AG04450 (cell line): Measurements from ENCODE around the gene TDRD15. TPM values are rescaled to one million over a fixed set of nuclear protein-coding genes. Genes with fewer than 3 reads are reported as not detected.
"Not testable (repeated sequence)": the region's sequence is repeated elsewhere in the genome, so short reads cannot be mapped to it uniquely, and the experiment has no call there.

ENCODE experiments used
- CTCF ChIA-PET: fragments of 300-600, 350-600 bp; formaldehyde crosslinking; extraction: SDS; loops from one replicate; lab custom pipeline; 2022; ENCODE audit warnings: antibody characterized with exemption, inconsistent platforms; lab: Charles Lee
- POLR2A ChIA-PET: fragments of 350-600 bp; formaldehyde crosslinking; extraction: SDS; loops from one replicate; lab custom pipeline; 2021; ENCODE audit warnings: antibody characterized with exemption, inconsistent platforms; lab: Yijun Ruan, JAX
- DNase-seq: peaks from one replicate; pipeline ENCODE4 v3.0.0-alpha.2; 2011; ENCODE audit warnings: low read depth, low spot score
- H3K27ac ChIP-seq: one replicate; pipeline ENCODE4 v1.5.1; 2012; ENCODE audit warnings: low read depth, low read length, control low read depth
- H3K27me3 ChIP-seq: one replicate; pipeline ENCODE4 v1.6.0; 2012; ENCODE audit warnings: low read length; ENCODE audit not compliant: control insufficient read depth, insufficient read depth
- H3K4me3 ChIP-seq: 2 replicates; pipeline ENCODE4 v1.5.1; 2011; ENCODE audit warnings: mild to moderate bottlenecking, low read depth, low read length, control low read depth
- H3K9me3 ChIP-seq: 2 replicates; pipeline ENCODE4 v1.5.1; 2012; ENCODE audit warnings: low read length; ENCODE audit not compliant: control insufficient read depth, insufficient read depth
- polyA plus RNA-seq: library from polyadenylated mRNA; depleted of rRNA; stranded (reverse); fragments of >200 nt; gene quantifications from 2 replicates; pipeline ENCODE4 v1.2.3, GENCODE V29; 2011
- TF ChIP-seq, protein P1 (sequence below): IDR thresholded peaks from 2 replicates; pipeline ENCODE4 v1.5.1; 2011; ENCODE audit warnings: low read depth, low read length, control low read depth, inconsistent platforms

TDRD15 gene
- polyA plus RNA-seq, 1 experiment, result not detected

GRCh38 chr2:21142149-21142548 lies 18.4 kb downstream of the TDRD15 start:
- TF ChIP-seq, protein P1, sequence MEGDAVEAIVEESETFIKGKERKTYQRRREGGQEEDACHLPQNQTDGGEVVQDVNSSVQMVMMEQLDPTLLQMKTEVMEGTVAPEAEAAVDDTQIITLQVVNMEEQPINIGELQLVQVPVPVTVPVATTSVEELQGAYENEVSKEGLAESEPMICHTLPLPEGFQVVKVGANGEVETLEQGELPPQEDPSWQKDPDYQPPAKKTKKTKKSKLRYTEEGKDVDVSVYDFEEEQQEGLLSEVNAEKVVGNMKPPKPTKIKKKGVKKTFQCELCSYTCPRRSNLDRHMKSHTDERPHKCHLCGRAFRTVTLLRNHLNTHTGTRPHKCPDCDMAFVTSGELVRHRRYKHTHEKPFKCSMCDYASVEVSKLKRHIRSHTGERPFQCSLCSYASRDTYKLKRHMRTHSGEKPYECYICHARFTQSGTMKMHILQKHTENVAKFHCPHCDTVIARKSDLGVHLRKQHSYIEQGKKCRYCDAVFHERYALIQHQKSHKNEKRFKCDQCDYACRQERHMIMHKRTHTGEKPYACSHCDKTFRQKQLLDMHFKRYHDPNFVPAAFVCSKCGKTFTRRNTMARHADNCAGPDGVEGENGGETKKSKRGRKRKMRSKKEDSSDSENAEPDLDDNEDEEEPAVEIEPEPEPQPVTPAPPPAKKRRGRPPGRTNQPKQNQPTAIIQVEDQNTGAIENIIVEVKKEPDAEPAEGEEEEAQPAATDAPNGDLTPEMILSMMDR, result no peak
- Histone ChIP-seq H3K27me3 (no peaks in the 10 kb centered on the region), H3K27ac (no peak overlapping the region), H3K9me3 (no peaks in the 10 kb centered on the region), H3K4me3 (no peak overlapping the region)
- ChIA-PET POLR2A (no interaction called here), CTCF (no interaction called here)
- no peak for DNase-seq

- CTCF ChIA-PET, result interaction anchor here (1.5 kb wide), 1 partner anchor 29 kb away, joined by 3 read pairs; no protein-coding TSS in a partner anchor
- Histone ChIP-seq H3K27me3 (no peaks in the 10 kb centered on the region), H3K4me3 (no peak overlapping the region), H3K27ac (no peak overlapping the region), H3K9me3 (no peaks in the 10 kb centered on the region)
- no peak for DNase-seq
- POLR2A ChIA-PET, result no interaction called here
- TF ChIP-seq, protein P1, result no peak
These were observed 22.9 kb downstream of the TDRD15 start for GRCh38 chr2:21146638-21147037.

GRCh38 chr2:21148718-21149117 lies 24.9 kb downstream of the TDRD15 start:
- DNase-seq, result no peak
- POLR2A ChIA-PET, result no interaction called here
- CTCF ChIA-PET, result no interaction called here
- H3K27ac ChIP-seq, result no peak overlapping the region
- H3K9me3 ChIP-seq, result no peaks in the 10 kb centered on the region
- no peaks in the 10 kb centered on the region for H3K27me3 ChIP-seq
- H3K4me3 ChIP-seq, result no peak overlapping the region
- TF ChIP-seq, protein P1, result no peak

- H3K27ac ChIP-seq, H3K27me3 ChIP-seq, CTCF ChIA-PET, DNase-seq, POLR2A ChIA-PET, H3K9me3 ChIP-seq, H3K4me3 ChIP-seq: not testable (repeated sequence)
These were observed 27.5 kb downstream of the TDRD15 start for GRCh38 chr2:21151234-21151633.

DNA sequence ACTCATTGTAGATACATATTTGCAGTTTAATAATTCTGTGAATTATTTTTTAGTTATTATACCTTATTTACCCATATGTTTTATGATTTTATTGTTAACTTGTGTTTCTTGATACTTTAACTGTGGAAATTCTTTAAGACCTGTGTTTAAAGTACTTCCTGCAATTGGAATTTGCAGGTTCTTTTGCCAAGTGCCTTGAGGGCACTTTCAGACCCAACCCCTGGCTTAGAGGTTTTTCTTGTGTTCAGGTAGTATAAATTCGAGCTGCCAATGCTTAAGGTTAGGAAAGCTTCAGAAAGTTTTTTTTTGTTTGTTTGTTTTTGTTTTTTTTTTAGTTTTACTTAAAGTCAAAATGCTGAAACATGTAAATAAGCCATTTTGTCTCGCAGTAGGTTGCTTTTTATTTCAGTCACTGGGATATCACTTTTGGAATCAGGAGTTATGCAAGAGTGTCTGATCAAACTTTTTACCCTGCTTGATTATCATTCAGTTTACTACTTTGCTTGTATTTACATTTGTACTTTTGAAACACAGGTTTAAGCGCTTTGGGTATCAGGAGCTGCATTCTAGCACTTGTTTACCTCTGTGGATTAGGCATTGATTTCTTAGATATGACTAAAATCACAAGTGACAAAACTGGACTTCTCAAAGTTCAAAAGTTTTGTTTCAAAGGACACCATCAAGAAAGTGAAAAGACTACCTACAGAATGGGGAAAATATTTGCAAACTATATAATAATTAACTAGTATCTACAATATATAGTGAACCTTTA lies 31.8 kb downstream of the TDRD15 start:
- Histone ChIP-seq H3K27me3 (no peaks in the 10 kb centered on the region), H3K4me3 (no peak overlapping the region), H3K27ac (no peak overlapping the region), H3K9me3 (no peaks in the 10 kb centered on the region)
- ChIA-PET CTCF (no interaction called here), POLR2A (no interaction called here)
- TF ChIP-seq, protein P1, result no peak
- DNase-seq, result no peak
